Fibroblast of lung (primary cell): ENCODE measurements around the gene WNK1.

Source experiments
- EZH2 ChIP-seq: IDR thresholded peaks from 2 replicates; pipeline ENCODE4 v1.5.1; 2012; ENCODE audit warnings: low read length, control low read depth, mild to moderate bottlenecking; ENCODE audit errors: missing control alignments
- TF ChIP-seq, protein P1 (sequence below), 2 donors: IDR thresholded peaks in 1 of 2; conservative IDR thresholded peaks in 1 of 2; 1 replicate in 1 of 2; 2 replicates in 1 of 2; pipeline ENCODE4 v1.5.1; 2011 to 2012; ENCODE audit warnings: low read length in 2 of 2, control low read depth in 1 of 2, inconsistent platforms in 1 of 2, low read depth in 1 of 2, mild to moderate bottlenecking in 1 of 2

DNA sequence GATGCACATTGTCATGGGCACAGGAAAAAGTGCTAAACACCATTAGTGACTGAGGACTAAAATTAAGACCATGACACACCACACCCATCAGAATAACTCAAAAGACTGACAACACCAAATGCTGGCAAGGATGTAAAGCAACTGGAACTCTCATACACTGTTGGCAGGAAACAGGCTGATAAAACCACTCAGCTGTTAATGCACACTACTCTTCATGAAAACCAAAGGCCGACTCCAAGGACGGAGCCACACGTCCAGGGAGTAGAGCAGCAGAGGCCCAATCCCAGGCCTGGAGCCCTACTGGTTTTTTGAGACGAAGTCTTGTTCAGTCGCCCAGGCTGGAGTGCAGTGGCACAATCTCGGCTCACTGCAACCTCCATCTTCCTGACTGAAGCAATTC is 190.7 kb downstream of the WNK1 start:
- TF ChIP-seq, protein P1, sequence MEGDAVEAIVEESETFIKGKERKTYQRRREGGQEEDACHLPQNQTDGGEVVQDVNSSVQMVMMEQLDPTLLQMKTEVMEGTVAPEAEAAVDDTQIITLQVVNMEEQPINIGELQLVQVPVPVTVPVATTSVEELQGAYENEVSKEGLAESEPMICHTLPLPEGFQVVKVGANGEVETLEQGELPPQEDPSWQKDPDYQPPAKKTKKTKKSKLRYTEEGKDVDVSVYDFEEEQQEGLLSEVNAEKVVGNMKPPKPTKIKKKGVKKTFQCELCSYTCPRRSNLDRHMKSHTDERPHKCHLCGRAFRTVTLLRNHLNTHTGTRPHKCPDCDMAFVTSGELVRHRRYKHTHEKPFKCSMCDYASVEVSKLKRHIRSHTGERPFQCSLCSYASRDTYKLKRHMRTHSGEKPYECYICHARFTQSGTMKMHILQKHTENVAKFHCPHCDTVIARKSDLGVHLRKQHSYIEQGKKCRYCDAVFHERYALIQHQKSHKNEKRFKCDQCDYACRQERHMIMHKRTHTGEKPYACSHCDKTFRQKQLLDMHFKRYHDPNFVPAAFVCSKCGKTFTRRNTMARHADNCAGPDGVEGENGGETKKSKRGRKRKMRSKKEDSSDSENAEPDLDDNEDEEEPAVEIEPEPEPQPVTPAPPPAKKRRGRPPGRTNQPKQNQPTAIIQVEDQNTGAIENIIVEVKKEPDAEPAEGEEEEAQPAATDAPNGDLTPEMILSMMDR (conservative IDR thresholded peaks at IDR 0.05 in 1 of 2, IDR thresholded peaks at IDR 0.05 in 1 of 2; ENCODE audit: low read depth in 1 of 2, low read length in 2 of 2), result no peak
- TF ChIP-seq EZH2, result no peak
